Peyer's patch (tissue), 4 donors: ENCODE measurements around the gene LRRC8E. TPM values are rescaled to one million over a fixed set of nuclear protein-coding genes. Genes with fewer than 3 reads are reported as not detected.
A peak's percentile ranks its signal among the peaks of the same experiment; 100 is the strongest.

Source experiments
- DNase-seq, 3 donors: peaks; one replicate each; pipeline ENCODE4 v3.0.0-alpha.2; 2017 to 2019
- H3K27ac ChIP-seq, 4 donors: fragments of 200-600 bp; sonication (generic); one replicate each; pipeline ENCODE4 v1.5.1; 2016 to 2019
- H3K27me3 ChIP-seq, 2 donors: fragments of 200-600 bp; sonication (generic); one replicate each; pipeline ENCODE4 v1.5.1; 2019
- H3K36me3 ChIP-seq, 3 donors: fragments of 200-600 bp; sonication (generic); one replicate each; pipeline ENCODE4 v1.5.1; 2016 to 2019
- H3K4me1 ChIP-seq, 4 donors: fragments of 200-600 bp; sonication (generic); one replicate each; pipeline ENCODE4 v1.5.1; 2016 to 2019
- H3K4me3 ChIP-seq, 4 donors: fragments of 200-600 bp; sonication (generic); 1 replicate in 3 of 4; 2 replicates in 1 of 4; pipeline ENCODE4 v1.5.1; 2016 to 2019; ENCODE audit warnings: mild to moderate bottlenecking in 1 of 4
- H3K9me3 ChIP-seq, 4 donors: fragments of 200-600 bp; sonication (generic); one replicate each; pipeline ENCODE4 v1.5.1; 2016 to 2019; ENCODE audit warnings: mild to moderate bottlenecking in 1 of 4
- CTCF ChIP-seq, 6 experiments: fragments of 450-650 bp in 4 of 6; fragments of 200-600 bp in 2 of 6; sonication (generic) in 1 of 6; IDR thresholded peaks; one replicate each; pipeline ENCODE4 v1.5.1; 2017 to 2019; ENCODE audit warnings: antibody characterized with exemption in 6 of 6, mild to moderate bottlenecking in 3 of 6, moderate library complexity in 1 of 6
- POLR2A ChIP-seq, 2 donors: fragments of 450-650 bp; IDR thresholded peaks; one replicate each; pipeline ENCODE4 v1.5.1; 2017; ENCODE audit warnings: antibody characterized with exemption in 2 of 2, mild to moderate bottlenecking in 2 of 2, moderate library complexity in 2 of 2
- total RNA-seq, 4 donors: library from RNA; depleted of rRNA; stranded (reverse); fragments of >200 nt; gene quantifications; one replicate each; pipeline ENCODE4 v1.1.0, GENCODE V29; 2016

The LRRC8E gene
- total RNA-seq, 4 donors from 2014 or later, result 0.57 to 0.88 (median 0.80) TPM; not detected in 1

GRCh38 chr19:7868326-7868670, 20.0 kb upstream of the LRRC8E start:
- no peaks in the 10 kb centered on the region for H3K9me3 ChIP-seq
- H3K36me3 ChIP-seq, result no peaks in the 10 kb centered on the region
- H3K27ac ChIP-seq, result no peak overlapping the region
- H3K4me3 ChIP-seq, result peak overlapping the region; percentile 34 to 66 (median 54)
- peaks cover 5 to 36% (median 12%) of the 10 kb centered on the region in 4 donors for H3K4me1 ChIP-seq
- TF ChIP-seq POLR2A (IDR thresholded peaks at IDR 0.05) (no peak), CTCF (IDR thresholded peaks at IDR 0.05) (no peak)
- peak in 1 of 3 donors; percentile 57 for DNase-seq
- H3K27me3 ChIP-seq, result peaks cover 0 to 10% of the 10 kb centered on the region in 2 donors

GRCh38 chr19:7868671-7869452, 19.4 kb upstream of the LRRC8E start:
- peak in 1 of 2 donors; percentile 20 for TF ChIP-seq POLR2A (IDR thresholded peaks at IDR 0.05)
- peak; percentile 88 to 95 (median 92) for TF ChIP-seq CTCF (IDR thresholded peaks at IDR 0.05)
- H3K36me3 ChIP-seq, result no peaks in the 10 kb centered on the region
- peak; percentile 71 to 90 (median 86) for DNase-seq
- H3K4me1 ChIP-seq, result peaks cover 5 to 40% (median 14%) of the 10 kb centered on the region in 4 donors
- no peaks in the 10 kb centered on the region for H3K9me3 ChIP-seq
- H3K27me3 ChIP-seq, result peaks cover 0 to 16% of the 10 kb centered on the region in 2 donors
- H3K4me3 ChIP-seq, result peak overlapping the region; percentile 34 to 66 (median 54)
- peak overlapping the region; percentile 23 to 81 (median 64) for H3K27ac ChIP-seq

DNA sequence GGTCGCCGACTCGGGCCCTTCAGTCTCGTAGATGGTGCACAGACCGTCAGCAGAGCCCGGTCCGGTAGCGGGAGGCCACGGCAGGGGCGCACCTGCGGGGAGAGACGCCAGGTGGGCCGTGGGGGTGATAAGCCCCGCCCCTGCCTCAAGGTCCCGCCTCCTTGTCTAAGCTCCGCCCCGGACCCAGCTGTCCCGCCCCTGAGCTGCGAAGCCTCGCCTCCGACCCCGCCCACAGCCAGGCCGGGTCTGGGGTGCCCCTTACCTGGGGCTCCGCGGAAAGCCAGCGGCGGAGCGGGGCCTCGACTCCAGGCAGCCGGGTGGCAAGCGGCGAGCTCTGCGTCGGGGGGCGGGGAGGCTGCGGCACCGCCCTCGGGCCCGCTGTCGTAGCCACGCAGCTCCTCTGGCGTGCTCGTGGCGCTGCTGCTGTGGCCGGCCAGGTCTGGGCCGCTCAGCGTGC, 18.8 kb upstream of the LRRC8E start:
- H3K4me3 ChIP-seq, result peak overlapping the region; percentile 34 to 66 (median 54)
- peaks cover 5 to 46% (median 17%) of the 10 kb centered on the region in 4 donors for H3K4me1 ChIP-seq
- peak; percentile 73 to 89 (median 84) for DNase-seq
- TF ChIP-seq CTCF (IDR thresholded peaks at IDR 0.05), result peak in 1 of 6 experiments; percentile 17
- TF ChIP-seq POLR2A (IDR thresholded peaks at IDR 0.05), result no peak
- H3K27ac ChIP-seq, result peak overlapping the region; percentile 23 to 81 (median 64)
- H3K36me3 ChIP-seq, result no peaks in the 10 kb centered on the region
- no peaks in the 10 kb centered on the region for H3K9me3 ChIP-seq
- peaks cover 0 to 22% of the 10 kb centered on the region in 2 donors for H3K27me3 ChIP-seq

- Histone ChIP-seq H3K9me3 (no peaks in the 10 kb centered on the region), H3K4me1 (peaks cover 5 to 50% (median 18%) of the 10 kb centered on the region in 4 donors), H3K27me3 (peaks cover 0 to 27% of the 10 kb centered on the region in 2 donors), H3K36me3 (no peaks in the 10 kb centered on the region), H3K27ac (peak overlapping the region; percentile 23 to 81 (median 64)), H3K4me3 (peak overlapping the region; percentile 34 to 66 (median 54))
- TF ChIP-seq POLR2A (IDR thresholded peaks at IDR 0.05) (no peak), CTCF (IDR thresholded peaks at IDR 0.05) (no peak)
- DNase-seq, result peak in 2 of 3 donors; percentile 34 to 69
Measured at GRCh38 chr19:7869910-7870511, 18.3 kb upstream of the LRRC8E start.

- H3K27ac ChIP-seq, result no peak overlapping the region
- DNase-seq, result peak; percentile 24 to 71 (median 63)
- TF ChIP-seq CTCF (IDR thresholded peaks at IDR 0.05), result no peak
- TF ChIP-seq POLR2A (IDR thresholded peaks at IDR 0.05), result no peak
- peaks cover 5 to 50% (median 18%) of the 10 kb centered on the region in 4 donors for H3K4me1 ChIP-seq
- H3K36me3 ChIP-seq, result no peaks in the 10 kb centered on the region
- H3K4me3 ChIP-seq, result no peak overlapping the region
- H3K9me3 ChIP-seq, result no peaks in the 10 kb centered on the region
- peaks cover 0 to 27% of the 10 kb centered on the region in 2 donors for H3K27me3 ChIP-seq
Measured at GRCh38 chr19:7870571-7871436, 17.5 kb upstream of the LRRC8E start.
